HEK293 (cell line): ENCODE data around the gene ZNF680.

Experiments used
- CTCF ChIP-seq: fragments of 450-650 bp; formaldehyde crosslinking; IDR thresholded peaks from 2 replicates; pipeline ENCODE4 v1.5.1; 2016; ENCODE audit warnings: missing biosample characterization, missing genetic modification characterization
- KLF16 ChIP-seq: fragments of 450-650 bp; formaldehyde crosslinking; IDR thresholded peaks from 2 replicates; pipeline ENCODE4 v1.5.1; 2017; ENCODE audit warnings: missing biosample characterization, missing genetic modification characterization
- KLF9 ChIP-seq: fragments of 450-650 bp; formaldehyde crosslinking; IDR thresholded peaks from 2 replicates; pipeline ENCODE4 v1.5.1; 2016; ENCODE audit warnings: missing biosample characterization, missing genetic modification characterization, low read depth
- SCRT2 ChIP-seq: fragments of 450-650 bp; formaldehyde crosslinking; IDR thresholded peaks from 2 replicates; pipeline ENCODE4 v1.5.1; 2016; ENCODE audit warnings: missing biosample characterization, missing genetic modification characterization
- ZNF138 ChIP-seq: fragments of 450-650 bp; formaldehyde crosslinking; IDR thresholded peaks from 2 replicates; pipeline ENCODE4 v1.5.1; 2016; ENCODE audit warnings: missing biosample characterization, missing genetic modification characterization, borderline replicate concordance
- ZNF184 ChIP-seq: fragments of 450-650 bp; IDR thresholded peaks from 2 replicates; pipeline ENCODE4 v1.5.1; 2018; ENCODE audit warnings: missing biosample characterization, mild to moderate bottlenecking, missing genetic modification characterization
- ZNF239 ChIP-seq: fragments of 450-650 bp; formaldehyde crosslinking; IDR thresholded peaks from 2 replicates; pipeline ENCODE4 v1.5.1; 2016; ENCODE audit warnings: missing biosample characterization, missing genetic modification characterization
- ZNF398 ChIP-seq: fragments of 450-650 bp; formaldehyde crosslinking; IDR thresholded peaks from 2 replicates; pipeline ENCODE4 v1.5.1; 2017; ENCODE audit warnings: missing biosample characterization, missing genetic modification characterization
- ZNF529 ChIP-seq: fragments of 450-650 bp; formaldehyde crosslinking; IDR thresholded peaks from 2 replicates; pipeline ENCODE4 v1.5.1; 2017; ENCODE audit warnings: missing genetic modification characterization, missing biosample characterization; ENCODE audit not compliant: insufficient replicate concordance
- ZNF639 ChIP-seq: fragments of 450-650 bp; formaldehyde crosslinking; IDR thresholded peaks from 2 replicates; pipeline ENCODE4 v1.5.1; 2016; ENCODE audit warnings: missing biosample characterization, missing genetic modification characterization

- TF ChIP-seq SCRT2 (tag by site-specific recombination) (no peak), CTCF (tag by site-specific recombination) (no peak), KLF9 (tag by site-specific recombination) (no peak), ZNF138 (tag by site-specific recombination) (no peak), ZNF529 (tag by site-specific recombination) (no peak), ZNF639 (no peak), KLF16 (tag by site-specific recombination) (no peak), ZNF239 (tag by site-specific recombination) (no peak), ZNF184 (tag by site-specific recombination) (no peak), ZNF398 (tag by site-specific recombination) (no peak)
Measured at GRCh38 chr7:64574540-64575099, 11.7 kb upstream of the ZNF680 start.
